A549 (cell line): ENCODE results near the gene ZNF672. TPM values are rescaled to one million over a fixed set of nuclear protein-coding genes. Genes with fewer than 3 reads are reported as not detected.

Source experiments
- ATAC-seq, 2 experiments: fragments of 200-7000 bp in 1 of 2; fragments of >200 bp in 1 of 2; cut with Nextera tagmentation in 1 of 2; cut with Tn5 transposase in 1 of 2; 3 replicates each; pipeline versions ENCODE4 v1.8.0 to v1.9.1; 2018 to 2020; ENCODE audit warnings: mild to moderate bottlenecking in 1 of 2, moderate library complexity in 1 of 2
- CTCF ChIA-PET: fragments of 300-600 bp; sonication (Branson Sonifier 250); formaldehyde crosslinking; extraction: SDS; loops from one replicate; lab custom pipeline; 2021; ENCODE audit warnings: antibody characterized with exemption, inconsistent platforms; lab: Yijun Ruan, JAX
- POLR2A ChIA-PET: fragments of 350-600 bp; formaldehyde crosslinking; extraction: SDS; loops from one replicate; lab custom pipeline; 2021; ENCODE audit warnings: antibody characterized with exemption, inconsistent platforms; lab: Yijun Ruan, JAX
- DNase-seq, 2 experiments: peaks; one replicate each; pipeline versions ENCODE4 v3.0.0 to v3.0.0-alpha.2; 2011 to 2016; ENCODE audit warnings: low read depth in 1 of 2, low spot score in 1 of 2
- FAIRE-seq: peaks from 2 replicates; lab custom pipeline; 2011; peaks lifted over from hg19 to GRCh38; lab: Jason Lieb, UNC
- H3K27ac ChIP-seq, 2 experiments: fragments of >200 bp; sonication (Bioruptor Twin); formaldehyde crosslinking; 3 replicates each; pipeline ENCODE4 v1.5.1; 2016 to 2017
- H3K4me1 ChIP-seq: fragments of >200 bp; sonication (Bioruptor Twin); formaldehyde crosslinking; 3 replicates; pipeline ENCODE4 v1.6.1; 2016
- H3K4me2 ChIP-seq: fragments of >200 bp; sonication (Bioruptor Twin); formaldehyde crosslinking; 3 replicates; pipeline ENCODE4 v1.6.1; 2016
- H3K4me3 ChIP-seq: fragments of >200 bp; sonication (Bioruptor Twin); formaldehyde crosslinking; 3 replicates; pipeline ENCODE4 v1.5.1; 2016
- H3K9me3 ChIP-seq: fragments of >200 bp; sonication (Bioruptor Twin); formaldehyde crosslinking; 3 replicates; pipeline ENCODE4 v1.6.1; 2016
- BHLHE40 ChIP-seq: IDR thresholded peaks from 2 replicates; pipeline ENCODE4 v1.6.1; 2012; ENCODE audit warnings: low read depth, low read length, inconsistent platforms
- CBX8 ChIP-seq: fragments of 200-600 bp; sonication (generic); IDR thresholded peaks from 2 replicates; pipeline ENCODE4 v1.6.1; 2016
- EHMT2 ChIP-seq: fragments of 200-600 bp; sonication (generic); IDR thresholded peaks from 2 replicates; pipeline ENCODE4 v1.6.1; 2016; ENCODE audit warnings: antibody characterized with exemption, low read depth, mild to moderate bottlenecking, moderate library complexity
- FOSB ChIP-seq: fragments of 250-450 bp; sonication (Bioruptor Pico); IDR thresholded peaks from 2 replicates; pipeline ENCODE4 v1.5.0; 2020; ENCODE audit warnings: mild to moderate bottlenecking, moderate library complexity
- FOXS1 ChIP-seq: fragments of 250-450 bp; sonication (Bioruptor Pico); IDR thresholded peaks from 2 replicates; pipeline ENCODE4 v1.5.0; 2020; ENCODE audit warnings: mild to moderate bottlenecking, moderate library complexity
- GATA3 ChIP-seq: IDR thresholded peaks from 2 replicates; pipeline ENCODE4 v1.6.1; 2012; ENCODE audit warnings: borderline replicate concordance
- HOXB13 ChIP-seq: fragments of 250-450 bp; sonication (Bioruptor Pico); IDR thresholded peaks from 2 replicates; pipeline ENCODE4 v1.5.0; 2020; ENCODE audit warnings: low read depth, mild to moderate bottlenecking, moderate library complexity
- KDM5A ChIP-seq: fragments of 200-600 bp; sonication (generic); IDR thresholded peaks from 2 replicates; pipeline ENCODE4 v1.6.1; 2016; ENCODE audit warnings: antibody characterized with exemption, mild to moderate bottlenecking
- MAFK ChIP-seq: fragments of 450-650 bp; IDR thresholded peaks from 2 replicates; pipeline ENCODE4 v1.6.1; 2014; ENCODE audit not compliant: partially characterized antibody
- MYC ChIP-seq: IDR thresholded peaks from 2 replicates; pipeline ENCODE4 v1.6.1; 2012; ENCODE audit warnings: mild to moderate bottlenecking, inconsistent platforms, low read length, improper control_type of control experiment, borderline replicate concordance
- NPAS2 ChIP-seq: fragments of 250-450 bp; sonication (Bioruptor Pico); IDR thresholded peaks from 2 replicates; pipeline ENCODE4 v1.8.0; 2022; ENCODE audit warnings: mild to moderate bottlenecking, moderate library complexity, borderline replicate concordance
- POLR2AphosphoS2 ChIP-seq: conservative IDR thresholded peaks from 2 replicates; pipeline ENCODE4 v1.6.1; 2012; ENCODE audit warnings: low read length, improper control_type of control experiment, inconsistent platforms
- RFX5 ChIP-seq: fragments of 450-650 bp; IDR thresholded peaks from 2 replicates; pipeline ENCODE4 v1.7.1; 2014; ENCODE audit warnings: antibody characterized with exemption, mild to moderate bottlenecking, moderate library complexity
- RNF2 ChIP-seq: fragments of 200-600 bp; sonication (generic); IDR thresholded peaks from 2 replicates; pipeline ENCODE4 v1.6.1; 2016; ENCODE audit warnings: low read depth, mild to moderate bottlenecking, antibody characterized with exemption, moderate library complexity, borderline replicate concordance
- SMC3 ChIP-seq: fragments of >200 bp; sonication (Bioruptor Twin); formaldehyde crosslinking; IDR thresholded peaks from 3 replicates; pipeline ENCODE4 v1.6.1; 2018; ENCODE audit warnings: inconsistent platforms
- SREBF2 ChIP-seq: fragments of 450-650 bp; IDR thresholded peaks from 2 replicates; pipeline ENCODE4 v1.6.1; 2014; ENCODE audit warnings: mild to moderate bottlenecking, moderate library complexity
- ZSCAN20 ChIP-seq: fragments of 250-450 bp; sonication (Bioruptor Pico); IDR thresholded peaks from 2 replicates; pipeline ENCODE4 v1.8.0; 2022; ENCODE audit warnings: mild to moderate bottlenecking, moderate library complexity
- WGBS: methylation state at CpG from one replicate; pipeline ENCODE4 v1.1.6; 2017; ENCODE audit errors: missing lambda C conversion rate; 5-methylcytosine and 5-hydroxymethylcytosine counted together
- polyA plus RNA-seq, 4 experiments: library from polyadenylated mRNA; depleted of rRNA in 3 of 4; stranded (reverse); fragments of >200 nt; fragmentation: RNase III in 1 of 4; extraction: RNeasy Plus Mini Kit Qiagen cat#74134 plus additional on column Dnase treatment in 1 of 4; gene quantifications; 2 replicates in 3 of 4; 3 replicates in 1 of 4; pipeline ENCODE4 v1.2.3, GENCODE V29; 2011 to 2017
- TF ChIP-seq, protein P1 (sequence below): fragments of 150-350 bp; IDR thresholded peaks from 2 replicates; pipeline ENCODE4 v1.6.1; 2014; ENCODE audit warnings: low read depth, mild to moderate bottlenecking, low read length
- TF ChIP-seq, protein P2 (sequence below): fragments of 200-600 bp; sonication (generic); IDR thresholded peaks from 2 replicates; pipeline ENCODE4 v1.6.1; 2016; ENCODE audit warnings: antibody characterized with exemption, mild to moderate bottlenecking, moderate library complexity
- TF ChIP-seq, protein P3 (sequence below): IDR thresholded peaks from 2 replicates; pipeline ENCODE4 v1.6.1; 2012; ENCODE audit warnings: low read depth, borderline replicate concordance
- TF ChIP-seq, protein P4 (sequence below): fragments of 450-650 bp; IDR thresholded peaks from 2 replicates; pipeline ENCODE4 v1.6.1; 2014; ENCODE audit warnings: antibody characterized with exemption
- TF ChIP-seq, protein P5 (sequence below): fragments of 250-450 bp; sonication (Bioruptor Pico); IDR thresholded peaks from 2 replicates; pipeline ENCODE4 v1.5.0; 2021; ENCODE audit warnings: mild to moderate bottlenecking, moderate library complexity, borderline replicate concordance
- TF ChIP-seq, protein P6 (sequence below): IDR thresholded peaks from 2 replicates; pipeline ENCODE4 v1.6.1; 2012

The ZNF672 gene
- polyA plus RNA-seq, 2 of the 4 experiments (the other 2 are of a cell fraction), result 18.9 to 20.6 TPM

DNA sequence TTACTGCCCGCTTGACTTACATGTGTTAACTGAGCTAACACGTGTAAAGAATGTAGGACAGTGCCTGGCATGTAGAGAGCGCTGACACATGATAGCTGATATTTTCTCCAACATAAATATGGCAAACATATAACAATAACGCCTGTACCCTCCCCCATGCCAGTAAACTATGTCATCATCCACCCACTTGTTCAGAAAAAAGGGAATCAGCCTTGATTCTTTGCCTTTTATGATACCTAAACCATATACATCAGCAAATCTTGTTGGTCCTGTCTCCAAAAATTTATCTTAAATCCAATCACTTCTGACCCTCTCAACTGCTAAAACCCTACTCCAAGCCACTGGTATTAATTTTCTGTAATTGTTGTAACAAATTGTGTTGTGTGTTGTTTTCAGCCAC, 22.0 kb downstream of the ZNF672 start:
- Histone ChIP-seq H3K27ac (peak overlapping the region in 1 of 2 experiments; percentile 99; a peak in 2 of 6 replicates), H3K4me1 (peaks cover 23% of the 10 kb centered on the region), H3K9me3 (no peaks in the 10 kb centered on the region), H3K4me2 (peak overlapping the region; percentile 99), H3K4me3 (no peak overlapping the region)
- FAIRE-seq (no peak), DNase-seq (no peak), ATAC-seq (no peak)
- 89% methylated on average over 4 of the region's 4 CpGs for WGBS
- TF ChIP-seq POLR2AphosphoS2 (no peak), RNF2 (no peak), SMC3 (no peak), ZSCAN20 (no peak), GATA3 (no peak), MYC (no peak), MAFK (no peak), CBX8 (no peak)
- TF ChIP-seq, protein P1, sequence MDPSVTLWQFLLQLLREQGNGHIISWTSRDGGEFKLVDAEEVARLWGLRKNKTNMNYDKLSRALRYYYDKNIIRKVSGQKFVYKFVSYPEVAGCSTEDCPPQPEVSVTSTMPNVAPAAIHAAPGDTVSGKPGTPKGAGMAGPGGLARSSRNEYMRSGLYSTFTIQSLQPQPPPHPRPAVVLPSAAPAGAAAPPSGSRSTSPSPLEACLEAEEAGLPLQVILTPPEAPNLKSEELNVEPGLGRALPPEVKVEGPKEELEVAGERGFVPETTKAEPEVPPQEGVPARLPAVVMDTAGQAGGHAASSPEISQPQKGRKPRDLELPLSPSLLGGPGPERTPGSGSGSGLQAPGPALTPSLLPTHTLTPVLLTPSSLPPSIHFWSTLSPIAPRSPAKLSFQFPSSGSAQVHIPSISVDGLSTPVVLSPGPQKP, result no peak
- TF ChIP-seq, protein P2, sequence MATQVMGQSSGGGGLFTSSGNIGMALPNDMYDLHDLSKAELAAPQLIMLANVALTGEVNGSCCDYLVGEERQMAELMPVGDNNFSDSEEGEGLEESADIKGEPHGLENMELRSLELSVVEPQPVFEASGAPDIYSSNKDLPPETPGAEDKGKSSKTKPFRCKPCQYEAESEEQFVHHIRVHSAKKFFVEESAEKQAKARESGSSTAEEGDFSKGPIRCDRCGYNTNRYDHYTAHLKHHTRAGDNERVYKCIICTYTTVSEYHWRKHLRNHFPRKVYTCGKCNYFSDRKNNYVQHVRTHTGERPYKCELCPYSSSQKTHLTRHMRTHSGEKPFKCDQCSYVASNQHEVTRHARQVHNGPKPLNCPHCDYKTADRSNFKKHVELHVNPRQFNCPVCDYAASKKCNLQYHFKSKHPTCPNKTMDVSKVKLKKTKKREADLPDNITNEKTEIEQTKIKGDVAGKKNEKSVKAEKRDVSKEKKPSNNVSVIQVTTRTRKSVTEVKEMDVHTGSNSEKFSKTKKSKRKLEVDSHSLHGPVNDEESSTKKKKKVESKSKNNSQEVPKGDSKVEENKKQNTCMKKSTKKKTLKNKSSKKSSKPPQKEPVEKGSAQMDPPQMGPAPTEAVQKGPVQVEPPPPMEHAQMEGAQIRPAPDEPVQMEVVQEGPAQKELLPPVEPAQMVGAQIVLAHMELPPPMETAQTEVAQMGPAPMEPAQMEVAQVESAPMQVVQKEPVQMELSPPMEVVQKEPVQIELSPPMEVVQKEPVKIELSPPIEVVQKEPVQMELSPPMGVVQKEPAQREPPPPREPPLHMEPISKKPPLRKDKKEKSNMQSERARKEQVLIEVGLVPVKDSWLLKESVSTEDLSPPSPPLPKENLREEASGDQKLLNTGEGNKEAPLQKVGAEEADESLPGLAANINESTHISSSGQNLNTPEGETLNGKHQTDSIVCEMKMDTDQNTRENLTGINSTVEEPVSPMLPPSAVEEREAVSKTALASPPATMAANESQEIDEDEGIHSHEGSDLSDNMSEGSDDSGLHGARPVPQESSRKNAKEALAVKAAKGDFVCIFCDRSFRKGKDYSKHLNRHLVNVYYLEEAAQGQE, result no peak
- TF ChIP-seq, protein P3, sequence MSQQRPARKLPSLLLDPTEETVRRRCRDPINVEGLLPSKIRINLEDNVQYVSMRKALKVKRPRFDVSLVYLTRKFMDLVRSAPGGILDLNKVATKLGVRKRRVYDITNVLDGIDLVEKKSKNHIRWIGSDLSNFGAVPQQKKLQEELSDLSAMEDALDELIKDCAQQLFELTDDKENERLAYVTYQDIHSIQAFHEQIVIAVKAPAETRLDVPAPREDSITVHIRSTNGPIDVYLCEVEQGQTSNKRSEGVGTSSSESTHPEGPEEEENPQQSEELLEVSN, result no peak
- TF ChIP-seq, protein P4, sequence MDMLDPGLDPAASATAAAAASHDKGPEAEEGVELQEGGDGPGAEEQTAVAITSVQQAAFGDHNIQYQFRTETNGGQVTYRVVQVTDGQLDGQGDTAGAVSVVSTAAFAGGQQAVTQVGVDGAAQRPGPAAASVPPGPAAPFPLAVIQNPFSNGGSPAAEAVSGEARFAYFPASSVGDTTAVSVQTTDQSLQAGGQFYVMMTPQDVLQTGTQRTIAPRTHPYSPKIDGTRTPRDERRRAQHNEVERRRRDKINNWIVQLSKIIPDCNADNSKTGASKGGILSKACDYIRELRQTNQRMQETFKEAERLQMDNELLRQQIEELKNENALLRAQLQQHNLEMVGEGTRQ, result no peak
- CTCF ChIA-PET, result interaction anchor here (1.0 to 3.4 kb wide), 7 partner anchors 10 to 54 kb away, joined by 3 to 46 read pairs (median 5); partner anchors contain the start of gene ZNF672
- POLR2A ChIA-PET, result interaction anchor here (1.0 to 3.0 kb wide), 3 partner anchors 13 to 47 kb away, joined by 3 to 53 read pairs (median 36); partner anchors contain the start of genes PGBD2 and ZNF672

DNA sequence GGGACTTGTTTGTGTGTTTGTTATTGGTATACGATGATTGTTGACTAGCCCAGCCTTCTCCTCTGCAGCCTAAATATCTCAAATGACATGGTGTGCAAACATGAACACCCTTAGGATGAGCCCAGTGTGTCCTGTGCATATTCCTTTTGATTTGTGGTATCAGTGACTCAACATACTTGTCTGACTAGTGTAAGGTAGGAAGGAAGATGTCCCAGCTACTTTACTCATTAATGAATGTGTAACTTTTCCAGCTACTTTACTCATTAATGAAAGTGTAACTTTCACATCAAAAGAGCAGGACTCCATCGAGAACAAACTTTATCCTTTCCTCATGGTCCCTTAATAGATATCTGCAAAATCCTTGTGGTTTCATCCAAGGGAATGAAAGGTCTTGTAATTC, 23.6 kb downstream of the ZNF672 start:
- H3K9me3 ChIP-seq, result no peaks in the 10 kb centered on the region
- H3K27ac ChIP-seq, result no peak overlapping the region
- no peak for ATAC-seq
- WGBS, result 73% methylated on average over 2 of the region's 2 CpGs
- H3K4me3 ChIP-seq, result no peak overlapping the region
- H3K4me1 ChIP-seq, result peaks cover 23% of the 10 kb centered on the region
- TF ChIP-seq, protein P5, sequence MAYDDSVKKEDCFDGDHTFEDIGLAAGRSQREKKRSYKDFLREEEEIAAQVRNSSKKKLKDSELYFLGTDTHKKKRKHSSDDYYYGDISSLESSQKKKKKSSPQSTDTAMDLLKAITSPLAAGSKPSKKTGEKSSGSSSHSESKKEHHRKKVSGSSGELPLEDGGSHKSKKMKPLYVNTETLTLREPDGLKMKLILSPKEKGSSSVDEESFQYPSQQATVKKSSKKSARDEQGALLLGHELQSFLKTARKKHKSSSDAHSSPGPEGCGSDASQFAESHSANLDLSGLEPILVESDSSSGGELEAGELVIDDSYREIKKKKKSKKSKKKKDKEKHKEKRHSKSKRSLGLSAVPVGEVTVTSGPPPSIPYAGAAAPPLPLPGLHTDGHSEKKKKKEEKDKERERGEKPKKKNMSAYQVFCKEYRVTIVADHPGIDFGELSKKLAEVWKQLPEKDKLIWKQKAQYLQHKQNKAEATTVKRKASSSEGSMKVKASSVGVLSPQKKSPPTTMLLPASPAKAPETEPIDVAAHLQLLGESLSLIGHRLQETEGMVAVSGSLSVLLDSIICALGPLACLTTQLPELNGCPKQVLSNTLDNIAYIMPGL (CRISPR knock-in tag), result no peak
- TF ChIP-seq BHLHE40 (no peak), NPAS2 (CRISPR knock-in tag) (no peak), GATA3 (no peak), RFX5 (no peak), HOXB13 (CRISPR knock-in tag) (no peak), FOSB (CRISPR knock-in tag) (no peak), KDM5A (no peak), FOXS1 (CRISPR knock-in tag) (no peak), EHMT2 (no peak), SREBF2 (no peak)
- TF ChIP-seq, protein P4, result no peak
- TF ChIP-seq, protein P1, result no peak
- TF ChIP-seq, protein P6, sequence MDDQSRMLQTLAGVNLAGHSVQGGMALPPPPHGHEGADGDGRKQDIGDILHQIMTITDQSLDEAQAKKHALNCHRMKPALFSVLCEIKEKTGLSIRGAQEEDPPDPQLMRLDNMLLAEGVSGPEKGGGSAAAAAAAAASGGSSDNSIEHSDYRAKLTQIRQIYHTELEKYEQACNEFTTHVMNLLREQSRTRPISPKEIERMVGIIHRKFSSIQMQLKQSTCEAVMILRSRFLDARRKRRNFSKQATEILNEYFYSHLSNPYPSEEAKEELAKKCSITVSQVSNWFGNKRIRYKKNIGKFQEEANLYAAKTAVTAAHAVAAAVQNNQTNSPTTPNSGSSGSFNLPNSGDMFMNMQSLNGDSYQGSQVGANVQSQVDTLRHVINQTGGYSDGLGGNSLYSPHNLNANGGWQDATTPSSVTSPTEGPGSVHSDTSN, result no peak
- ChIA-PET CTCF (interaction anchor here (0.9 kb wide), 1 partner anchor 36 kb away, joined by 3 read pairs; the partner anchor contains the start of gene SH3BP5L), POLR2A (interaction anchor here (1.6 kb wide), 1 partner anchor 36 kb away, joined by 5 read pairs; the partner anchor contains the start of gene SH3BP5L)
- H3K4me2 ChIP-seq, result no peak overlapping the region
- no peak for DNase-seq
- FAIRE-seq, result no peak
